NCI-H82 treated with DMSO at 0.1 percent for 48 hours (cell line): ENCODE data around the gene PIH1D1.
"Not testable (repeated sequence)": the region's sequence is repeated elsewhere in the genome, so short reads cannot be mapped to it uniquely, and the experiment has no call there.

Experiments used
- DNase-seq: peaks from one replicate; lab custom pipeline; 2025; ENCODE audit not compliant: unreplicated experiment; lab: John Stamatoyannopoulos, UW

Gene PIH1D1

DNA sequence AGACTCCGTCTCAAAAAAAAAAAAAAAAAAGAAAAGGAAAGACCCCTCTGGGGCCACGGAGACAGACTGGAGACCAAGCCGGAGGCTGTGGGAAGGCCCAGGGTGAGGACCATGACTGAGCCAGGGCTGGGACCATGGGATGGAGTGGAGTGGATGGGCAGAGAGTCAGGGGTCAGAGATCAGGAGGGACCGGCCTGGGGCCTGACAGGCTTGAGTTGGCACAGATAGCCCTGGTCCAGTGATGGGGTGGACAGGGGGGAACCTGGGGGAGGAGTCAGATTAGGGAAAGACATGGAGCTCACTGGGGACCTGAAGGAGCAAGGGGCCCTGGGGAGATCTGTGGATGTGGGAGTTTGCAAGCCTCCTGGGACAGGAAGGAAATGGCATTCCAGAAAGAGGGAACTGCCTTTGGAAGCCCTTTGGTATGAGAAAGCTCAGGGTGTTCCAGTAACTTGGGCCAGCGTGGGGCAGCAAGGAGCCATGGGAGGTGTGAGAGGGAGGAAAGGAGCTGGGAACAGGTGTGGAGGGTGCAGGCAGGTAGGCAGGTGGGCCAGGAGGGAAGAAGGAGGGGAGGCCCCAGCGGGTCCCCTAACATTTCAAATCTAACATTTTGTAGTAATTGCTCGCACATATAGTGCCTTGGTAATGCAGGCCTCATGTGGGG, 29.5 kb upstream of the PIH1D1 start:
- no peak for DNase-seq

GRCh38 chr19:49479975-49480628, 28.5 kb upstream of the PIH1D1 start:
- DNase-seq, result no peak

- DNase-seq, result peak; percentile 61
These were observed 24.6 kb upstream of the PIH1D1 start for GRCh38 chr19:49475995-49476880.

DNA sequence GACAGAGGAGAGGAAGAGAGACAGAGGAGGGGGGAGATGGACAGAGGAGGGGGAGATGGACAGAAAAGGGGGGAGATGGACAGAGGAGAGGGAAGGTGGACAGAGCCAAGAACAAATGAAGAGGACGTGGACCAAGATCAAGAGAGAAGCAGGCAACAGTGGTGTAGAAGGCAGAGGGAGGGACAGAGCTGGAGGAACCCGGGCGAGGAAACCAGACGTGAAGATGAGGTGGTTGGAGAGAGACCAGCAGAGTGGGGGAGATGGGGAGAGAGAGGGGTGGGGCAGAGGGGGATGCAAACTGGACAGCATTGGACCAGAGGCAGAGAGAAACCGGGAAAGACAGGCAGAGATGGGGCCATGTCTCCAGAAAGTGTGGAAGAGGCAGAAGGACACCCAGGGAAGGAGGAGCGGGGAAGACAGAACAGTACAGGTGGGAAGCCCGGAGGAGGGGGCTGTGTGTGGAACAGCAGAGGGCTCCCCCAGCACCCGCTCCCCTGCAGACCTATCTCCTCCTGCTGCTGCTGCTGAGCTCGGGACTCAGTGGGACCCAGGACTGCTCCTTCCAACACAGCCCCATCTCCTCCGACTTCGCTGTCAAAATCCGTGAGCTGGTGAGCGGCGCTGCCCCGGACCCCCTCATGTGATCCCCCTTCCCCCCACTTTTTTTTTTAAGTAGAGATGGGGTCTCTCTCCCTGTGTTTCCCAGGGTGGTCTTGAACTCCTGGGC, 23.7 kb upstream of the PIH1D1 start:
- no peak for DNase-seq

GRCh38 chr19:49474542-49474924, 22.9 kb upstream of the PIH1D1 start:
- DNase-seq, result no peak

DNA sequence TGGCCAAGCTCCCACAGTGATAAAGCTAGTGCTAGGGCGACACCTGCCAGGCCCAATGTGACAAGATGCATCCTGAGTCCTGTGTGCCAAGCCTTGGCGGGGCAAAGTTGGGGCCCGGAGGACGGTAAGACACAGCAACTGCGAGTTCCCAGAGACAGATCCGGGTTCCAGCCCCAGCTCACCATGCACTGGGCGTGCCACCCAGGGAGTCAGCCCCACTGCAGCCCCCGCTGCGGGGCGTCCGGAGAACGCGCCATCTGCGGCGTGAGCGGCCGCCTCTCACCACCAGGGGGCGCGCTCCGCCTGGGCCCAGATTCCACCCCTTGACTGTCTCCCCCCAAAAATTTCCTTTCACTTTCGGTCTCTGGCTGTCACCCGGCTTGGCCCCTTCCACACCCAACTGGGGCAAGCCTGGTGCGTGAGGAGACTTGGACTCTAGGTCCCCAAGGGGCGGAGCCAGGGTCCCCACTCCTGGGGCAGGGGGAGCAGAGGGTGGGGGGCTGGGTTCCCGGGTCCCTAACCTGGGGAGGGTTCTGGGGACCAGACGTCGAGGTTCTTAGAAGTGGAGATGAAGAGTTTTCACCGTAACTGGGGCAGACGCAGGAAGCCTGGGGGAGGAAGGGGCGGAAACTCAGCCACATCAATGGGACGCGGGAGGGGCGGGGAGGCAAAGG, 22.4 kb upstream of the PIH1D1 start, which contains the start of gene FLT3LG:
FLT3LG (plus strand) TSS at position 348 of the 674 bp plus-strand sequence. CDS start 425 bp downstream, outside the sequence.
- peak; percentile 36 for DNase-seq

GRCh38 chr19:49473501-49473867, 21.9 kb upstream of the PIH1D1 start:
- DNase-seq, result not testable (repeated sequence)

DNA sequence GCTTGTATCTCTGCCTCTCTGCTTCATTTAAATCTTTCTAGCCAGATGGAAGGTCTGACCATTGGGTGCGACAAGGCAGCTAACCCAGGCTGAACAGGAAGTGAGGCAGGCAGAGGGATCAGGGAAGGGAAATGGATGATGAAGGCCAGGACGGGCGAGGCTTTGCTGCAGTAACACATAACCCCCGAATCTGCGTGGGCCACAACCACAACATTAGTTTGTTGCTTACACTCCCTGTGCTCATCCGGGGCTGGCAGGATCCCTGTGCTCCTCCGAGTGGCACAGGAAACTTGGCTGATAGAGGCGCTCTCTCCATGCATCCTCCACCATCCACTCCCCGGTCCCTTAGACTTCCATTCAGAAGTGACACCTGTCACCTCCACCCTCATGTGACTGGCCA, 21.3 kb upstream of the PIH1D1 start:
- DNase-seq, result no peak

- no peak for DNase-seq
These were observed 19.0 kb upstream of the PIH1D1 start for GRCh38 chr19:49470615-49470978.

- DNase-seq, result no peak
These were observed 18.4 kb upstream of the PIH1D1 start for GRCh38 chr19:49469828-49470614.

DNA sequence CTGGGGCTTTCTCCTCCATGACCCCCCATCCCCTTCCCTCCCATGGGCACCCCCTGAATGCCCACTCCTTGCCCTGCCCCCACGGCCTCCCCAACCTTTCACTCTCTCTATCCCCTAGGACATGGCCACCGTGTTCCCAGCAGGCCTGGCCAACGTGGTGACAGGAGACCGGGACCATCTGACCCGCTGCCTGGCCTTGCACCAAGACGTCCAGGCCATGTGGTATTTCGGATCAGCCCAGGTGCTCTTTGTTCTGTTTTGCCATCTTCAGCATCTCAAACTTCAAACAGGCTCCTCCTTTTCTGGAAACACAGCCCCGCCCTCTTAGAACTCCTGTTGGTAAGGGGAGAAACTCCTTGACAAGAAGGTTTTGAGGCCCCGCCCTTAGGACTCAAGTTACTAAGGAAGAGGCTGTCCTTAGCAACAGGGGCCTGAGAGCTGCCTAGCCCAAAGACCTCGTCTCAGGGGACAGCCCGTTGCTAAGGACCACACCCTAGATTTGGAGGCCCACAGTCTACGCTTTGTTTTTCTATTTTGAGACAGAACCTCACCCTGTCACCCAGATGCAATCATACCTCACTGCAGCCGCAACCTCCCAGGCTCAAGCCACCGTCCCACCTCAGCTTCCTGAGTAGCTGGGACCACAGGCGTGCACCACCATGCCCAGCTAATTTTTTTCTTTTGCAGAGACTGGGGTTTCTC, 17.3 kb upstream of the PIH1D1 start:
- DNase-seq, result no peak

DNA sequence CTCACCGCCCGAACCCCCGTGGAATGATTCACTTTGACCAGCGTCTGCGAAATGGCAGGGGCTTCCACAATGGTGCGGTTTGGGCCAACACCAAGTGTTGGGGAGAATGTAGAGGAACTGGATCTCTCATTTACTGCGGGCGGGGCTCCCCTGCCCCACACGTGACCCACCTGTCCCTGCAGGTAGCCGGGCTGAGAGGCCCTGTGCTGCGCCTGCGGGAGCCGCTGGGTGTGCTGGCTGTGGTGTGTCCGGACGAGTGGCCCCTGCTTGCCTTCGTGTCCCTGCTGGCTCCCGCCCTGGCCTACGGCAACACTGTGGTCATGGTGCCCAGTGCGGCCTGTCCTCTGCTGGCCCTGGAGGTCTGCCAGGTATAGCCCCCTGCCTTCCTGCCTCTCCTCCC, 16.6 kb upstream of the PIH1D1 start:
- DNase-seq, result no peak

GRCh38 chr19:49465371-49465770, 13.8 kb upstream of the PIH1D1 start:
- DNase-seq, result no peak

- no peak for DNase-seq
These were observed 12.5 kb upstream of the PIH1D1 start for GRCh38 chr19:49463960-49464740.

GRCh38 chr19:49462492-49462891, 10.9 kb upstream of the PIH1D1 start:
- no peak for DNase-seq

GRCh38 chr19:49461656-49462055, 10.0 kb upstream of the PIH1D1 start:
- no peak for DNase-seq

- not testable (repeated sequence) for DNase-seq
These were observed 9.5 kb upstream of the PIH1D1 start for GRCh38 chr19:49461130-49461529.

GRCh38 chr19:49459388-49459787, 7.8 kb upstream of the PIH1D1 start:
- DNase-seq, result no peak

DNA sequence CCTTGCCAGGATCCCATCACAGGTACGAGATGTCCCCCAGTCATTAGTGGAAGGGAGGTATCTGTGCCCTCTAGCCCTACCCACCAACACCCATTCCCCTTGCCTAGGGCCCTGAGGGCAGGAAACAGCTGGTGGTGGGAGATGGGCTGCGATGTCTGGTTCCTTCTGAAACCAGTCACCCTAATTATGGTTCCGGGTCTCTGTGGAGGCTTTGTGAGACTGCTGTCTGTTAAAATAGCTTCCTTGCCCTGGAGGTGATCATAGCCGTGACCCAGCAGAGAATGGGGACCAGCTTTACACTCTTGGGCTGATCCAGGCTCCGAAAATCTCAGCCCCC, 6.9 kb upstream of the PIH1D1 start:
- no peak for DNase-seq
